ENCODE data around the gene ZNF726.
"Not testable (repeated sequence)": the region's sequence is repeated elsewhere in the genome, so short reads cannot be mapped to it uniquely, and the experiment has no call there.

The ZNF726 gene

DNA sequence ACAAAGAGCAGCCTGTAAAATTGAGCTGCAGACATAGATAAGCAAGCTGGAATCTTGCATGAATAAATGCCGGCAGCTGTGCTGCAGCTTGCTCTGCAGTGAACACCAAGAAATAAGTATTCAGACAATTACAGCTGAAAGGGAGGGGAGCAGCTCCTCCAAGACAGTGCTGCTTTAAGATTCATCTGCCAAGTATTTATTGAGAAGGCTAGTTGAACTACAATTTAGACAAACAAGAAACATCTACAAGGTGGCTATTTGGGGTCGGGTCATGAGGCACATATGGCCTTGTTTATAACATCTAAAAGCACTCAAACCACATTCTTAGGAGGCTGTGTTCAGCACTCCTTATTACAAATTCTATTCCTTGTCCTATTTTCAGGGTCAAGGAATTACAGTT lies 34.9 kb downstream of the ZNF726 start:
- no peak for DNase-seq

DNA sequence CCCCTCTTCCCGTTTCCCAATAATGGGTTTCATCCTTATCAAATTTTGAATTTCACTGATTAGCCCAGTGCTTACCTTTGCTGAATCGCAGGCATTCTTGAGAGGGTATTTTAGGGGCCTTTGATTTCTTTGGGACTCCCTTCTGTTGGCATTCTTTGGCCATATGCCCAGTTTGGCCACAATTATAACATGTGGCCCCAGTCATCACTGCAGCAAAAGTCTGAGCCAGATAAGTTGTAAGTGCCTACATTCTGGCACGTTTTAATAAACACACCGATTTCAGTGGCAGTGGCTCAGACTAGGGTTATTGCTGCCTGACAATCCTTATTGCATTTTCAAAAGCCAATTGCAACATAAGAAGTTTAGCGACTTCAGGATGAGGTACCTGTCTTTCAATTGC lies 41.4 kb downstream of the ZNF726 start:
- no peak for DNase-seq

DNA sequence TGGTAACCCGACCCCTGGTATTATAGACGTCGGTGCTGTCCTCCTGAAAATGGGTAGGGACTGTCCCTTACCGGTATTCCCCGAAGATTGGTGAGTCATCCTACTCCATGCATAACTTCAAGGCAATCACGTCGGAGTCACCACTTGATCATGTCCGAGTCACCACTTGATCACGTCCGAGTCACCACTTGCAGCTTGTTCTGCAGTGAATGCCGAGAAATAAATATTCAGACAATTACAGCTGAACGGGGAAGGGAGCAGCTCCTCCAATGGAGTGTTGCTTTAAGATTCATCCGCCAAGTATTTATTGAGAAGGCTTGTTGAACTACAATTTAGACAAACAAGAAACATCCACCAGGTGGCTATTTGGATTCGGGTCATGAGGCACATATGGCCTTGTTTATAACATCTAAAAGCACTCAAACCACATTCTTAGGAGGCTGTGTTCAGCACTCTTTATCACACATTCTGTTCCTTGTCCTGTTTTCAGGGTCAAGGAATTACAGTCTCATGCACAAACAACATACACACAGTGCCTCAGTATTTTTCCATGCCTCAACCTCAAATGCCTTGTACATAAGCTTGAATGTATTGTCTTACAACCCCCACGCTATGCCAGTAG lies 43.1 kb downstream of the ZNF726 start:
- DNase-seq, result no peak

DNA sequence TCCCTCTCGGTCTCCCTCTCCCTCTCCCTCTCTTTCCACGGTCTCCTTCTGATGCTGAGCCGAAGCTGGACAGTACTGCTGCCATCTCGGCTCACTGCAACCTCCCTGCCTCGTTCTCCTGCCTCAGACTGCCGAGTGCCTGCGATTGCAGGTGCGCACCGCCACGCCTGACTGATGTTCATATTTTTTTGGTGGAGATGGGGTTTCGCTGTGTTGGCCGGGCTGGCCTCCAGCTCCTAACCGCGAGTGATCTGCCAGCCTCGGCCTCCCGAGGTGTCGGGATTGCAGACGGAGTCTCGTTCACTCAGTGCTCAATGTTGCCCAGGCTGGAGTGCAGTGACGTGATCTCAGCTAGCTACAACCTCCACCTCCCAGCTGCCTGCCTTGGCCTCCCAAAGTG lies 48.7 kb downstream of the ZNF726 start:
- not testable (repeated sequence) for DNase-seq

DNA sequence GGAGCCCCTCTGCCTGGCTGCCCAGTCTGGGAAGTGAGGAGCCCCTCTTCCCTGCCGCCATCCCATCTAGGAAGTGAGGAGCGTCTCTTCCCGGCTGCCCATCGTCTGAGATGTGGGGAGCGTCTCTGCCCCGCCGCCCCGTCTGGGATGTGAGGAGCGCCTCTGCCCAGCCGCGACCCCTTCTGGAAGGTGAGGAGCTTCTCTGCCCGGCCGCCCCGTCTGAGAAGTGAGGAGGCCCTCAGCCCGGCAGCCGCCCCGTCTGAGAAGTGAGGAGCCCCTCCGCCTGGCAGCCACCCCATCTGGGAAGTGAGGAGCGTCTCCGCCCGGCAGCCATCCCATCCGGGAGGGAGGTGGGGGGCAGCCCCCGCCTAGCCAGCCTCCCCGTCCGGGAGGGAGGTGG lies 49.2 kb downstream of the ZNF726 start:
- DNase-seq, result not testable (repeated sequence)

DNA sequence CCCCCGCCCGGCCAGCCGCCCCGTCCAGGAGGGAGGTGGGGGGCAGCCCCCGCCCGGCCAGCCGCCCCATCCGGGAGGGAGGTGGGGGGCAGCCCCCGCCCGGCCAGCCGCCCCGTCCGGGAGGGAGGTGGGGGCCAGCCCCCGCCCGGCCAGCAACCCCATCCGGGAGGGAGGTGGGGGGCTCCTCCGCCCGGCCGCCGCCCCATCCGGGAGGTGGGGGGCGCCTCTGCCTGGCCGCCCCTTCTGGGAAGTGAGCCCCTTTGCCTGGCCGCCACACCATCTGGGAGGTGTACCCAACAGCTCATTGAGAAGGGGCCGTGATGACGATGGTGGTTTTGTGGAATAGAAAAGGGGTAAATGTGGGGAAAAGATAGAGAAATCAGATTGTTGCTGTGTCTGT lies 49.6 kb downstream of the ZNF726 start:
- DNase-seq, result not testable (repeated sequence)

DNA sequence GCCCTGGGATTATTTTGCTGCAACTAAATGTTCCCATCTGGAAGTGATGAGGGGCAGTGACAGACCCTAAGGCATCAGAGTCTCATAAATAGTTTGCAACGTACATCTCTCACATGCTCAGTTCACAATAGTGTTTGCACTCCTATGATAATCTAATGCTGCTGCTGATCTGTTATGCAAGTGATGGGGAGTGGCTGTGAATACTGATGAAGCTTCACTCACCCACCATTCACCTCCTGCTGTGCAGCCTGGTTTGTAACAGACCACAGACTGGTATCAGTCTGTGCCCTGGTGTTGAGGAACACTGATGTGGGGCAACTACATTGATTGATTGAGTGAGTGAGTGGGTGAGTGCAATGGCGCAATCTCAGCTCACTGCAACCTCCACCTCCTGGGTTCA lies 54.9 kb downstream of the ZNF726 start:
- no peak for DNase-seq

DNA sequence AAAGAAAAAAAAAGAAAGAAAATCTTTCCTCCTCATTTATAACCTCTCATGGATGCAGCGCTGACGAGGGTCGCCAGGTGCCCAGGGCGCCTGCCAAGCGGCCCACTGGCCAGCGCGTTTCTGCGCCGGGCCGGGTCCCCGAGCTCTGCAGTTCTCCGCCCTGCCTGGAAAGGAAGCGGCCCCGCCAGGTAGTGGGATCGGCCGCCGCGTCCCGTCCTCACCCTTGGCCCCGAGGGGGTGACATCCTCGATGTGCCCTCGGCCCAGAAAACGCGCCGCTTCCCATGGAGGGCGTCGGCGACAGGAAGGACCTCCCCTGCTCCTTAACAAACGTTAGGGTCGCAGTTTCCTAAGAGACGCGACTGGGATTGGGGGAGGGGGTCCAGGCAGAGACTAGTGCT lies 56.9 kb downstream of the ZNF726 start:
- DNase-seq, result no peak

DNA sequence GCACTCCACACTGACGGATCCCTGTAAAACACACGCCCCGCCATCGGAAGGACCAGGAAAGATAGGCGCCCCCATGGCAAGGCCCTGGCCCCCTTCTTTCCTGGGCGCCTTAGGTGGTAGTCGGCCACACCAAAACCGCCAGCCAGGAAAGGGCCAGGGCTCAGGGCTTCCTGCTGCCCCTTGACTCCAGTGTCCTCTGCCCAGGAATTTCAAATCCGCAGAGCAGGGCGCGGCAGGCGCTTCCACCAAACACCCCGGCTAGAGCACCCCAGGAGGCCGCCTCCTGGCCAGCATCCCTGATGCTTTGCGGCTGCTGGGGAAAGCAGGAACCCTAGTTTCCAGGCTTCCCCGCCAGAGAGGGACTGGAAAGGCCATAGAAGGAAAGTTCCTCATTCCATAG lies 57.5 kb downstream of the ZNF726 start:
- no peak for DNase-seq

DNA sequence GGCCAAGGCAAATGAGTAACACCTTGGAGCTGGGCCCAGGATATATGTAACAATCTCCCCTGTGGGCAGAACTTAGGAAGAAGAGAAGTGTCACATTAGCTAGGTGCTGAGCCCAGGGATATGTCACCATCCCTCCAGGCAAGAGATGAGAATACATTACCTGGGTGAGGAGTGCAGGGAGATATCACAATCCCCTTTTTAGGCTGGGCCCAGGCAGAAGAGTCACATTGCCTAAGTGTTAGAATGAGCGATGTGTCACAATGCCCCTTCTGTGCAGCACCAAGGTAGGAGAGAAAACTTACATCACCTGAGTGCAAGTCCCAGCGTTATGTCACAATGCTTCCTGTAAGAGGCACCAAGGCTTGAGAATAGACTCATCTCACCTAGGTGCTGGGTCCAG lies 60.3 kb downstream of the ZNF726 start:
- DNase-seq, result no peak

DNA sequence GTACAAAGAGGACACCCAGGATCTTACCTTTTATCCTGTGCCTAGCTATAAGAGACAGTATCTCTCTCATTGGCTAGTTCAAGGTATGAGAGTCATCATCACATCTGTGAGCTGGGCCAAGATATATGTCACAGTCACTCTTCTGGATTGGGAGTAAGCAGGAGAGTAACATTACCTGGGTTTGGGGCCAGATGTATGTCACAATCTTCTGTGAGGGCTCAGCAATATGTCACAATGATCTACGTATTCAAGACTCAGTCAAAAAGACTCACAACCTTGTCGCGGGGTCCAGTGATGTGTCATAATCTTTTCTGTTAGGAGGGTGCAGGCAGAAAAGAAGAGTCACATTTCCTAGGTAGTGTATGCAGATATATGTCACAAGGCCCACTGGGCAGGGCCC lies 61.9 kb downstream of the ZNF726 start:
- not testable (repeated sequence) for DNase-seq

DNA sequence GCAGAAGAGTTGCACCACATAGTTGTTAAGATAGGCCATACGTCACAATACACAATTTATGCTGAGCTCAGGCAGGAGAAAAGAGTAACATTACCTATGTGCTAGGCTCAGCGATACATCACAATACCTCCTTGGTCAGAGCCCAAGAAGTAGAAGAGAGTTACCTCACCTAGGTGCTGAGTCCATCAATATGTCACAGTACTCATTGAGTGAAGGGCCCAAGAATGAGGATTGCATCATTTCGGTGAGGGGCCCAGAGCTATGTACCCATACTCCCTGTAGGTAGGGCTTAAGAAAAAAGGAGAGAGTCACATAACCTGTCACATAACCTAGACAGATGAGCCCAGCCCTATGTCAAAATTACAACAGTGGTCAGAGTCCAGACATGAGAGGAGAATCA lies 62.6 kb downstream of the ZNF726 start:
- DNase-seq, result not testable (repeated sequence)

DNA sequence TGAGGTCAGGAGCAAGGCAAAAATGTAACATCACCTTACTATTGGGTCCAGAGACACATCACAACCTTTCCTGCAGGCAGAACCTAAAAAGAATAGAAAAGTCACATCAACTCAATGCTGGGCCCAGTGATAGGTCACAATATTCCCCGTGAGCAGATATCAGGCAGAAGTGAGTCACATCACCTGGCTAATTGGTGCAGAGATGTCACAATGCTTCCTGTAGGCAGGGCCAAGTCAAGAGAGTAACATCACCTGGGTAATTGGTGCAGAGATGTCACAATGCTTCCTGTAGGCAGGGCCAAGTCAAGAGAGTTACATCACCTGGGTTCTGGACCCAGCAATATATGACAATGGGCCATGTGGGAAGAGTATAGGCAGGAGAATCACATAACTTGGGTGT lies 63.4 kb downstream of the ZNF726 start:
- DNase-seq, result no peak

DNA sequence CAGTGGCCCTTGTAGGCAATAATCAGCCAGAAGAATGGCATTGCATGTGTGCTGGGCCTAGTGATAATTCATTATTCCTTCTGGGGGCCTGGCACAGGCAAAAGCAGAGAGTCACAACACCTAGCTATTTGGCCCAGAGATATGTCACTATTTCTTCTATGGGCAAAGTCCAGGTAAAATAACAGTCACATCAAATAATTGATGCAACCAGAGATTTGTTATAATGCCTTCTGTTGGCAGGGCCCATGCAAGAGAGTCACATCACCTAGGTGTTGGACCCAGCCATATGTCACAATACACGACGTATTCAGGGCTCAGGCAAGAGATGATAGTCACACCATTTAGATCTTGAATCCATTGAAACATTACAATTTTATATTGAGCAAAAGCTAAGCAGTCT lies 66.1 kb downstream of the ZNF726 start:
- DNase-seq, result no peak

DNA sequence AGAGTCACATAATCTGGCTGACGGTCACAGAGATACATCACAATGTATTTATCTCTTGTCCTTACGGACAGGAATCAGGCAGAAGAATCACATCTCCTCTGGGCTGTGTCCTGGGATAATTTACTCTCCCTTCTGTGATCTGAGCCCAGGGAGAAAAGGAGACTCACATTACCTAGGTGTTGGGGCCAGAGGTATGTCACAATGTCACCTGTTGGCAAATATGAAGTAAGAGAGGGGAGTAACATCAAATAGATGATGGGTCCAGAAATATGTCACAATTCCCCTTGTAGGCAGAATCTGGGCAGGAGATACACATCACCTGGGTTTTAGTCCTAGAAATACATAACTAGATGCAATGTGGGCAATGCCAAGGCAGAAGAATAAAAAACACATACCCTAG lies 67.2 kb downstream of the ZNF726 start:
- DNase-seq, result no peak

DNA sequence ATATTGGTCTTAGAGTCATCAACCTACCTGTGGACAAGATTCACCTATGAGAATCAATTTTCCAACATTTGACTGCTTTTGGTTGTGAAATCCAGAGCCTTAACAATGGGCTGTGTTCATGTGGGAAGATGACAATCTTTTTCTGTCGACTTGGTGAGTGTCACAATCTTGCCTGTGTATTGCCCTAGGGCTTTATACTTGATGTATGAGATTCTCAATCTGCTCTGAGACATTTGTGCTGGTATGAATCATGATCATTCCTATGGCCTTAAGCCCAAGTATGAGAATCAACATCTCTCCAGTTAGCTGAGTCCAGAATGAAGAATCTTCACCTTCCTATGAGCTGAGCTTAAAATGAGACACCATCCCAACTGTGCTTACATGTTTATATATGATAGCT lies 68.7 kb downstream of the ZNF726 start:
- no peak for DNase-seq

Measured in GOT3 (cell line).